PC-3 (cell line): ENCODE results near the gene REC8.

ENCODE experiments used
- CTCF ChIP-seq: fragments of 300-600 bp; sonication (generic); conservative IDR thresholded peaks from 2 replicates; pipeline ENCODE4 v1.5.1; 2017; ENCODE audit warnings: antibody characterized with exemption, low read depth, mild to moderate bottlenecking, low read length
- EZH2 ChIP-seq: fragments of 300-600 bp; sonication (generic); IDR thresholded peaks from one replicate; pipeline ENCODE4 v1.6.1; 2017; ENCODE audit warnings: antibody characterized with exemption, mild to moderate bottlenecking, low read length; ENCODE audit not compliant: unreplicated experiment

- no peak for TF ChIP-seq CTCF
- no peak for TF ChIP-seq EZH2
Measured at GRCh38 chr14:24132061-24132685, 39.7 kb upstream of the REC8 start.
